NCI-H1417 (cell line): Measurements from ENCODE around the gene SPESP1.

Experiments
- DNase-seq, 3 experiments: peaks; one replicate each; lab custom pipeline; 2025; lab: John Stamatoyannopoulos, UW

Gene SPESP1

DNA sequence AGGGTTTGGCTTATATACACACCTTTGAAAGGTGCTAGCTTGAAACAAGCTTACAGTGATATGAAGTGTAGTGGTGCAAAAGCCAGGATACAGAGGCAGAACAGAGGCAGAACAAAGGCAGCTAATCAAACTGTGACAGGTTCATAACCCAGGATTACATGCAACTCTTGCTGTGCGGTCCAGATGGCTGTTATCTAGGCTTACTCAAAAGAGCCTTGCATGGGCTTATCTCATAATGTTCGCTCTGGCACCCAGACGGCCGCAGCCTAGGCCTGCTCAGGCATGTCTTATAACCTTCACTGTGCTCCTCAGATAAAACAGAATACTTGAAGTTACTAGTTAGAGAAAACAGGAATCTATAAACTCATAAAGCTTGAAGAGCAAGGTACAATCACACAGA is 61.4 kb downstream of the SPESP1 start:
- peak in 1 of 3 experiments; percentile 39 for DNase-seq

DNA sequence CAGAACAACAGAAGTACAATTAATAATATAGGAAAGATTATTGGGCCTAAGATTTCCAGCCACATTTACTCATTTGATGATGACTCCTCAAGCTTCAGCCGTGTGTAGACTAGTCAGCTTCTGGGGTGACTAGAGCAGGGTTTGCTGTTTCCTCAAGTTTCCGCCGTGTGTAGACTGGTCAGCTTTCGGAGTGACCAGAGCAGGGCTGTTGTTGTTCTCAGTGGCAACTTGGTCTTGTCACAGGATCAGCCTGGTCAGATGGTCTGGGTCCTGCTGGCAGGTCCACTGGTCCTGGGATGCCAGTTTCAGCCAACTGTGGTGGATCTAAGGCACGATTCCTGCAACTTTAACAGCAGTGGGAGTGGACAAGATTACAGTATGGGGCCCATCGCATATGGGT is 62.4 kb downstream of the SPESP1 start:
- DNase-seq, result no peak

GRCh38 chr15:68993276-68993675 is 63.0 kb downstream of the SPESP1 start:
- DNase-seq, result no peak

DNA sequence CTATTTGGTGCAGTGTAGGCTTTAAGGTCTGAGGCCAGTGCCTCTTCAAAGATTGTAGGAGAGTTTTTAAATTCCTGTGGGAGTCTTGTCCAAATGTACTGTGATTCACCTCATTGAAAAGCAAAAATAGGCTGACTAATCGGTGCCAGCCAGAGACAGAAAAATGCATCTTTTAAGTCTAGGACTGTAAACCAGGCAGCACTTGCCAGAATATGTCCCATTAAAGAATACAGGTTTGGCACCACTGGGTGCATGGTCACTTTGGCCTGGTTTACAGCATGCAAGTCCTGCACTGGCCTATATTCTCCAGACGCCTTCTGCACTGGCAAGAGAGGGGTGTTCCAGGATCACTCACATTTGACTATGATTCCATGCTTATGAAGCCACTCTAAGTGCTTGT is 63.8 kb downstream of the SPESP1 start:
- no peak for DNase-seq

DNA sequence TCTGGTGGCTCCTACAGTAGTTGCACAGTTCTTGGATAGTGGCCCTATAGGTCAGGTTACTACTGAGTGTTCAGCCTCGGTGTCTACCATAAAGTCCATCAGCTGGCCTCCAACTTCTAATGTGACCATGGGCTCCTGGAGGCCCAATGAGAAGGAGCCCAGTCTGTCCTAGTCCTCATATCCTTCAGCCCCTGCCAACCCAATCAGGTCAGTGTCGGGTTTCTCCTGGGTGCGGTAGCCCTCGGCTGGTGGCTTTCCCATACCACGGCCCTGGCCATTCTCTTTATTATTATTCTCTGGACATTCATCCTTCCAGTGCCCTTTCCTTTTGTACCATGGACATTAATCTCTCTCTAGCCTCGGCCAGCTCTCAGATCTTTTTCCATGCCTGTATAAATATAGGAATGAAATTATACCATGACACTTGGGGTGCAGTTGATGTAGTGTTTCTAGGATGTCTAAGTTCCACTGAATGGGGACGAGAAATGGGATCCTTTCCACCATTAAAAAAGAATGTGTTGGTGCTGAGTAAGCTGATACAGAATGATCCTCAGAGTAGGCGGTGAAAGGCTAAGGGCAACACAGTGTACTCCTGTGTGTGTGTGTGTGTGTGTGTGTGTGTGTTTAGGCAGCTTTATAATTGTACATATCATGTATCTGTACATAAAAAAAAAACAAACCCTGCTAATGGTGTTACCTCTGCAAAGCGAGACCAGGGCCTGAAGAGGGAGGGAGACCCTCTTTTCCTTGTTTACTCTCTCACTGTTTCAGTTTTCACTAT is 64.8 kb downstream of the SPESP1 start:
- peak in 1 of 3 experiments; percentile 44 for DNase-seq
